Measurements from ENCODE around the gene NEK7. TPM values are rescaled to one million over a fixed set of nuclear protein-coding genes. Genes with fewer than 3 reads are reported as not detected.
"Not testable (repeated sequence)": the region's sequence is repeated elsewhere in the genome, so short reads cannot be mapped to it uniquely, and the experiment has no call there.

NEK7 gene
- total RNA-seq, 1 donor from 2014 or later: 103 TPM

- no peak for DNase-seq (ENCODE audit: low spot score)
These were observed 126.4 kb downstream of the NEK7 start for GRCh38 chr1:198283222-198283621.

- DNase-seq (ENCODE audit: low spot score): no peak
These were observed 131.1 kb downstream of the NEK7 start for GRCh38 chr1:198287916-198288315.

- DNase-seq (ENCODE audit: low spot score): no peak
These were observed 133.4 kb downstream of the NEK7 start for GRCh38 chr1:198290089-198290683.

- DNase-seq (ENCODE audit: low spot score): no peak
These were observed 134.2 kb downstream of the NEK7 start for GRCh38 chr1:198291036-198291435.

- DNase-seq (ENCODE audit: low spot score): no peak
These were observed 135.1 kb downstream of the NEK7 start for GRCh38 chr1:198291924-198292323.

GRCh38 chr1:198295225-198295624, 138.4 kb downstream of the NEK7 start:
- no peak for DNase-seq (ENCODE audit: low spot score)

- DNase-seq (ENCODE audit: low spot score): no peak
These were observed 139.2 kb downstream of the NEK7 start for GRCh38 chr1:198295971-198296370.

GRCh38 chr1:198297281-198297680, 140.5 kb downstream of the NEK7 start:
- no peak for DNase-seq (ENCODE audit: low spot score)

GRCh38 chr1:198298640-198299039, 141.8 kb downstream of the NEK7 start:
- no peak for DNase-seq (ENCODE audit: low spot score)

- no peak for DNase-seq (ENCODE audit: low spot score)
These were observed 143.7 kb downstream of the NEK7 start for GRCh38 chr1:198300451-198300850.

GRCh38 chr1:198304431-198304830, 147.6 kb downstream of the NEK7 start:
- DNase-seq (ENCODE audit: low spot score): no peak

- not testable (repeated sequence) for DNase-seq (ENCODE audit: low spot score)
These were observed 158.0 kb downstream of the NEK7 start for GRCh38 chr1:198314817-198315216.

- DNase-seq (ENCODE audit: low spot score): not testable (repeated sequence)
These were observed 158.5 kb downstream of the NEK7 start for GRCh38 chr1:198315331-198315730.

GRCh38 chr1:198316546-198317100, 159.8 kb downstream of the NEK7 start:
- no peak for DNase-seq (ENCODE audit: low spot score)

GRCh38 chr1:198318085-198318484, 161.3 kb downstream of the NEK7 start:
- no peak for DNase-seq (ENCODE audit: low spot score)

- no peak for DNase-seq (ENCODE audit: low spot score)
These were observed 164.0 kb downstream of the NEK7 start for GRCh38 chr1:198320759-198321158.

GRCh38 chr1:198326232-198326631, 169.4 kb downstream of the NEK7 start:
- no peak for DNase-seq (ENCODE audit: low spot score)

- DNase-seq (ENCODE audit: low spot score): no peak
These were observed 170.1 kb downstream of the NEK7 start for GRCh38 chr1:198326915-198327314.

GRCh38 chr1:198328458-198329032, 171.7 kb downstream of the NEK7 start:
- DNase-seq (ENCODE audit: low spot score): no peak

- DNase-seq (ENCODE audit: low spot score): no peak
These were observed 174.3 kb downstream of the NEK7 start for GRCh38 chr1:198330982-198331615.

GRCh38 chr1:198333744-198334143, 176.9 kb downstream of the NEK7 start:
- no peak for DNase-seq (ENCODE audit: low spot score)

- no peak for DNase-seq (ENCODE audit: low spot score)
These were observed 178.9 kb downstream of the NEK7 start for GRCh38 chr1:198335663-198336062.

- DNase-seq (ENCODE audit: low spot score): no peak
These were observed 181.1 kb downstream of the NEK7 start for GRCh38 chr1:198337886-198338285.

Measured in mesenteric fat pad (tissue), 1 donor.